ENCODE measurements around the gene EEPD1. TPM values are rescaled to one million over a fixed set of nuclear protein-coding genes. Genes with fewer than 3 reads are reported as not detected.

The EEPD1 gene
- total RNA-seq, 1 experiment from 2014 or later, result 48.0 TPM

- Histone ChIP-seq H3K27me3 (ENCODE audit: control insufficient read depth, insufficient read depth, low read length) (no peaks in the 10 kb centered on the region), H3K27ac (ENCODE audit: low read length) (peak overlapping the region; percentile 91), H3K4me1 (ENCODE audit: control insufficient read depth, insufficient read depth, low read length) (peaks cover 49% of the 10 kb centered on the region), H3K36me3 (ENCODE audit: control insufficient read depth, insufficient read depth, low read length) (0 out of 2 replicates have a peak, but pooled peaks cover 4% of the 10 kb centered on the region), H3K4me3 (ENCODE audit: low read depth in 2 of 2, low read length in 2 of 2) (peak overlapping the region; percentile 78 to 96), H3K9me3 (ENCODE audit: control insufficient read depth, insufficient read depth, low read depth, low read length) (no peaks in the 10 kb centered on the region)
- CTCF ChIA-PET, result interaction anchor here (0.6 to 1.2 kb wide), 3 partner anchors 68 to 131 kb away, joined by 3 to 6 read pairs (median 4); no protein-coding TSS in a partner anchor
- ATAC-seq (no peak), DNase-seq (ENCODE audit: low read depth, low spot score) (no peak)
- POLR2A ChIA-PET, result no interaction called here
- intact Hi-C loops (cut with micrococcal nuclease; ENCODE audit: unreplicated experiment) (loop anchor here (1.0 to 2.0 kb wide), 2 partner anchors 135 to 171 kb away; no protein-coding TSS in a partner anchor), in situ Hi-C loops (cut with HindIII; ENCODE audit: low pct_unique_long_range_greater_than_20kb, low sequenced_read_pairs) (no loop called here)
- BruUV-seq (replicated peaks), result no TSS peak
- TF ChIP-seq REST (IDR thresholded peaks at IDR 0.05; ENCODE audit: insufficient read depth in 1 of 2, low read depth in 2 of 2, low read length in 1 of 2) (no peak), POLR2AphosphoS5 (IDR thresholded peaks at IDR 0.05; ENCODE audit: low read depth, low read length) (peak; percentile 33; the same call in 1 of the 2 replicates), TCF7L2 (IDR thresholded peaks at IDR 0.05; ENCODE audit: low read depth, low read length) (0 out of 2 replicates have a peak, but pooled peaks have one; percentile 22), CTCF (IDR thresholded peaks at IDR 0.05) (peak; percentile 17)
These were observed 2.8 kb downstream of the EEPD1 start for GRCh38 chr7:36155811-36156361.

GRCh38 chr7:36157527-36158320, 4.7 kb downstream of the EEPD1 start:
- H3K4me1 ChIP-seq (ENCODE audit: control insufficient read depth, insufficient read depth, low read length), result peaks cover 61% of the 10 kb centered on the region
- H3K9me3 ChIP-seq (ENCODE audit: control insufficient read depth, insufficient read depth, low read depth, low read length), result no peaks in the 10 kb centered on the region
- in situ Hi-C loops (cut with HindIII; ENCODE audit: low pct_unique_long_range_greater_than_20kb, low sequenced_read_pairs), result no loop called here
- no peaks in the 10 kb centered on the region for H3K27me3 ChIP-seq (ENCODE audit: control insufficient read depth, insufficient read depth, low read length)
- TF ChIP-seq REST (IDR thresholded peaks at IDR 0.05; ENCODE audit: insufficient read depth in 1 of 2, low read depth in 2 of 2, low read length in 1 of 2), result no peak
- TF ChIP-seq CTCF (IDR thresholded peaks at IDR 0.05), result no peak
- no peak for TF ChIP-seq SIN3A (IDR thresholded peaks at IDR 0.05; ENCODE audit: borderline replicate concordance, insufficient read depth, low read depth, low read length)
- no peak for TF ChIP-seq TCF7L2 (IDR thresholded peaks at IDR 0.05; ENCODE audit: low read depth, low read length)
- no peak for TF ChIP-seq POLR2AphosphoS5 (IDR thresholded peaks at IDR 0.05; ENCODE audit: low read depth, low read length)
- H3K36me3 ChIP-seq (ENCODE audit: control insufficient read depth, insufficient read depth, low read length), result 0 out of 2 replicates have a peak, but pooled peaks cover 4% of the 10 kb centered on the region
- H3K4me3 ChIP-seq (ENCODE audit: low read depth in 2 of 2, low read length in 2 of 2), result peak overlapping the region; percentile 78 to 96
- BruUV-seq (replicated peaks), result no TSS peak
- ATAC-seq (no peak), DNase-seq (ENCODE audit: low read depth, low spot score) (peak; percentile 58)
- intact Hi-C loops (cut with micrococcal nuclease; ENCODE audit: unreplicated experiment), result no loop called here
- ChIA-PET POLR2A (interaction anchor here (0.5 kb wide), 1 partner anchor 38 kb away, joined by 4 read pairs; no protein-coding TSS in a partner anchor), CTCF (no interaction called here)
- H3K27ac ChIP-seq (ENCODE audit: low read length), result peak overlapping the region; percentile 13

Data from Panc1 (cell line).